H1 (cell line): ENCODE measurements around the gene CKAP5. TPM values are rescaled to one million over a fixed set of nuclear protein-coding genes. Genes with fewer than 3 reads are reported as not detected.

ENCODE experiments used
- CTCF ChIA-PET: fragments of 300-600 bp; sonication (Branson Sonifier 250); formaldehyde crosslinking; loops from one replicate; lab custom pipeline; 2021; ENCODE audit not compliant: partially characterized antibody; lab: Charles Lee
- POLR2A ChIA-PET: fragments of 300-600 bp; sonication (Branson Sonifier 250); formaldehyde crosslinking; loops from one replicate; lab custom pipeline; 2021; ENCODE audit warnings: inconsistent platforms; ENCODE audit not compliant: partially characterized antibody; lab: Charles Lee
- DNase-seq, 2 experiments: peaks; one replicate each; pipeline versions ENCODE4 v3.0.0 to v3.0.0-alpha.2; 2010 to 2022; ENCODE audit warnings: low spot score in 2 of 2, low read depth in 1 of 2, mixed read lengths in 1 of 2
- FAIRE-seq: peaks from 2 replicates; lab custom pipeline; 2011; peaks lifted over from hg19 to GRCh38; lab: Jason Lieb, UNC
- H2AFZ ChIP-seq: 2 replicates; pipeline ENCODE4 v1.8.1; 2012; ENCODE audit warnings: low read length, inconsistent platforms
- H2AK5ac ChIP-seq: 2 replicates; pipeline ENCODE4 v1.6.1; 2013; ENCODE audit warnings: low read depth, low read length
- H2BK120ac ChIP-seq: replicated peaks from 2 replicates; pipeline ENCODE3; 2013; ENCODE audit warnings: low read depth, low read length, inconsistent platforms
- H2BK12ac ChIP-seq: 2 replicates; pipeline ENCODE4 v1.6.1; 2013; ENCODE audit warnings: low read depth, low read length
- H2BK15ac ChIP-seq: 2 replicates; pipeline ENCODE4 v1.6.1; 2013; ENCODE audit warnings: low read length
- H2BK20ac ChIP-seq: 2 replicates; pipeline ENCODE4 v1.6.1; 2013; ENCODE audit warnings: low read length
- H2BK5ac ChIP-seq: 2 replicates; pipeline ENCODE4 v1.6.1; 2013; ENCODE audit warnings: low read depth, low read length
- H3K14ac ChIP-seq: 2 replicates; pipeline ENCODE4 v1.6.1; 2013; ENCODE audit warnings: inconsistent platforms; ENCODE audit not compliant: insufficient read length
- H3K18ac ChIP-seq: 2 replicates; pipeline ENCODE4 v1.6.1; 2013; ENCODE audit warnings: low read length; ENCODE audit errors: extremely low read depth
- H3K23ac ChIP-seq: 2 replicates; pipeline ENCODE4 v1.6.1; 2013; ENCODE audit warnings: inconsistent platforms; ENCODE audit not compliant: insufficient read length
- H3K23me2 ChIP-seq: 2 replicates; pipeline ENCODE4 v1.6.1; 2013; ENCODE audit warnings: low read depth, low read length
- H3K27ac ChIP-seq: 2 replicates; pipeline ENCODE4 v1.6.1; 2011; ENCODE audit warnings: low read depth, low read length, inconsistent platforms
- H3K27me3 ChIP-seq, 4 experiments: replicated peaks in 1 of 4; 1 replicate in 1 of 4; 2 replicates in 3 of 4; pipeline versions ENCODE4 v1.6.1 to v1.8.1; 2011 to 2013; ENCODE audit warnings: low read length in 3 of 4, mild to moderate bottlenecking in 3 of 4, inconsistent platforms in 2 of 4, mixed read lengths in 2 of 4, moderate library complexity in 1 of 4; ENCODE audit not compliant: control insufficient read depth in 3 of 4, insufficient read depth in 3 of 4; ENCODE audit errors: extremely low read depth in 1 of 4
- H3K36me3 ChIP-seq, 4 experiments: 2 replicates each; pipeline versions ENCODE4 v1.6.1 to v1.8.1; 2011 to 2013; ENCODE audit warnings: mild to moderate bottlenecking in 4 of 4, low read length in 3 of 4, moderate library complexity in 2 of 4, control low read depth in 1 of 4, inconsistent platforms in 1 of 4; ENCODE audit not compliant: insufficient read depth in 4 of 4, control insufficient read depth in 2 of 4
- H3K4ac ChIP-seq: replicated peaks from 2 replicates; pipeline ENCODE3; 2013; ENCODE audit warnings: low read length, low read depth, mixed read lengths, inconsistent platforms; ENCODE audit not compliant: insufficient read length
- H3K4me1 ChIP-seq, 4 experiments: replicated peaks in 1 of 4; 1 replicate in 1 of 4; 2 replicates in 3 of 4; pipeline versions ENCODE4 v1.6.1 to v1.8.1; 2011 to 2013; ENCODE audit warnings: low read length in 3 of 4, inconsistent platforms in 2 of 4, mixed read lengths in 1 of 4; ENCODE audit not compliant: insufficient read depth in 4 of 4, control insufficient read depth in 3 of 4
- H3K4me2 ChIP-seq, 2 experiments: 2 replicates each; pipeline versions ENCODE4 v1.6.1 to v1.8.1; 2011 to 2013; ENCODE audit warnings: low read depth in 2 of 2, low read length in 2 of 2, control low read depth in 1 of 2, inconsistent platforms in 1 of 2, mild to moderate bottlenecking in 1 of 2; ENCODE audit not compliant: insufficient read depth in 1 of 2
- H3K4me3 ChIP-seq, 4 experiments: fragments of 200-600, 300-600 bp in 1 of 4; sonication (generic), shearing (Covaris generic), sonication (Bioruptor Twin) in 1 of 4; 2 replicates each; pipeline versions ENCODE4 v1.5.1 to v1.8.1; 2011 to 2016; ENCODE audit warnings: low read length in 4 of 4, low read depth in 3 of 4, control low read depth in 2 of 4, inconsistent platforms in 2 of 4, mild to moderate bottlenecking in 2 of 4, mixed read lengths in 1 of 4, moderate library complexity in 1 of 4; ENCODE audit not compliant: insufficient read depth in 2 of 4; ENCODE audit errors: extremely low read depth in 1 of 4
- H3K56ac ChIP-seq: replicated peaks from 2 replicates; pipeline ENCODE3; 2013; ENCODE audit warnings: low read depth, mild to moderate bottlenecking, mixed read lengths, low read length, inconsistent platforms; ENCODE audit not compliant: insufficient read length
- H3K79me1 ChIP-seq: 2 replicates; pipeline ENCODE4 v1.6.1; 2013; ENCODE audit warnings: low read depth, low read length, control low read depth
- H3K79me2 ChIP-seq, 2 experiments: 2 replicates each; pipeline versions ENCODE4 v1.6.1 to v1.8.1; 2012 to 2013; ENCODE audit warnings: low read length in 2 of 2, mild to moderate bottlenecking in 2 of 2, inconsistent platforms in 1 of 2; ENCODE audit not compliant: insufficient read depth in 2 of 2, control insufficient read depth in 1 of 2
- H3K9ac ChIP-seq, 4 experiments: replicated peaks in 1 of 4; 1 replicate in 1 of 4; 2 replicates in 3 of 4; pipeline versions ENCODE4 v1.6.1 to v1.8.1; 2011 to 2013; ENCODE audit warnings: low read depth in 3 of 4, low read length in 3 of 4, control low read depth in 2 of 4, mild to moderate bottlenecking in 2 of 4, moderate library complexity in 2 of 4, inconsistent platforms in 1 of 4; ENCODE audit errors: extremely low read depth in 1 of 4
- H3K9me3 ChIP-seq, 2 experiments: 2 replicates each; pipeline versions ENCODE4 v1.6.1 to v1.8.1; 2012 to 2013; ENCODE audit warnings: mild to moderate bottlenecking in 2 of 2, moderate library complexity in 2 of 2, control low read depth in 1 of 2, inconsistent platforms in 1 of 2, low read depth in 1 of 2, low read length in 1 of 2, mixed read lengths in 1 of 2; ENCODE audit not compliant: insufficient read depth in 2 of 2
- H4K20me1 ChIP-seq, 2 experiments: replicated peaks in 1 of 2; 2 replicates each; pipeline versions ENCODE3 to v1.8.1; 2011 to 2013; ENCODE audit warnings: inconsistent platforms in 2 of 2, low read length in 2 of 2, mild to moderate bottlenecking in 1 of 2; ENCODE audit not compliant: insufficient read depth in 2 of 2, control insufficient read depth in 1 of 2
- H4K5ac ChIP-seq: 2 replicates; pipeline ENCODE4 v1.6.1; 2013; ENCODE audit warnings: low read length, low read depth, mixed read lengths, inconsistent platforms; ENCODE audit not compliant: insufficient read length
- H4K8ac ChIP-seq: 2 replicates; pipeline ENCODE4 v1.8.0; 2013; ENCODE audit warnings: mild to moderate bottlenecking, moderate library complexity, low read length, inconsistent platforms; ENCODE audit not compliant: insufficient read depth; ENCODE audit errors: extremely low read depth
- H4K91ac ChIP-seq: replicated peaks from 2 replicates; pipeline ENCODE3; 2013; ENCODE audit warnings: low read length, mixed read lengths, inconsistent platforms; ENCODE audit not compliant: insufficient read length
- BCL11A ChIP-seq, 2 experiments: IDR thresholded peaks; one replicate each; pipeline ENCODE4 v1.6.1; 2011; ENCODE audit warnings: low read depth in 2 of 2, low read length in 2 of 2, mild to moderate bottlenecking in 2 of 2
- CBX5 ChIP-seq: fragments of 300-800, 300-1000 bp; sonication (generic); IDR thresholded peaks from 2 replicates; pipeline ENCODE4 v1.7.1; 2016; ENCODE audit warnings: antibody characterized with exemption, low read length, low read depth
- CBX8 ChIP-seq: fragments of 300-800, 300-1000 bp; sonication (generic); IDR thresholded peaks from 2 replicates; pipeline ENCODE4 v1.7.1; 2016; ENCODE audit warnings: low read depth, low read length, borderline replicate concordance
- CHD2 ChIP-seq: IDR thresholded peaks from 2 replicates; pipeline ENCODE4 v1.6.1; 2012; ENCODE audit warnings: low read length, improper control_type of control experiment
- CTBP2 ChIP-seq: IDR thresholded peaks from 2 replicates; pipeline ENCODE4 v1.7.0; 2011; ENCODE audit warnings: borderline replicate concordance, mild to moderate bottlenecking, moderate library complexity, mixed read lengths, low read length; ENCODE audit not compliant: insufficient read depth, insufficient read length
- JUND ChIP-seq: IDR thresholded peaks from 2 replicates; pipeline ENCODE4 v1.6.1; 2011; ENCODE audit warnings: mild to moderate bottlenecking, improper control_type of control experiment, low read length
- POLR2A ChIP-seq, 2 experiments: IDR thresholded peaks; 1 replicate in 1 of 2; 2 replicates in 1 of 2; pipeline ENCODE4 v1.6.1; 2011; ENCODE audit warnings: low read depth in 2 of 2, low read length in 2 of 2, mild to moderate bottlenecking in 2 of 2; ENCODE audit errors: control extremely low read depth in 1 of 2
- POLR2AphosphoS5 ChIP-seq: IDR thresholded peaks from 2 replicates; pipeline ENCODE4 v1.6.1; 2011; ENCODE audit warnings: low read depth, low read length
- POU5F1 ChIP-seq: IDR thresholded peaks from 2 replicates; pipeline ENCODE4 v1.6.1; 2011; ENCODE audit warnings: low read depth, mild to moderate bottlenecking, low read length, moderate library complexity
- RFX5 ChIP-seq: IDR thresholded peaks from 2 replicates; pipeline ENCODE4 v1.6.1; 2011; ENCODE audit warnings: low read depth, low read length, improper control_type of control experiment, borderline replicate concordance
- RXRA ChIP-seq: IDR thresholded peaks from 2 replicates; pipeline ENCODE4 v1.6.1; 2011; ENCODE audit warnings: low read depth, mild to moderate bottlenecking, low read length, moderate library complexity; ENCODE audit not compliant: insufficient read depth
- SP4 ChIP-seq: IDR thresholded peaks from 2 replicates; pipeline ENCODE4 v1.6.1; 2012; ENCODE audit warnings: low read length, inconsistent platforms
- YY1 ChIP-seq: IDR thresholded peaks from 2 replicates; pipeline ENCODE4 v1.6.1; 2011; ENCODE audit warnings: low read depth, mild to moderate bottlenecking, low read length
- ZNF274 ChIP-seq: IDR thresholded peaks from 2 replicates; pipeline ENCODE4 v1.7.0; 2012; ENCODE audit warnings: low read length, borderline replicate concordance; ENCODE audit errors: extremely low read depth
- WGBS, 2 experiments: shearing (Covaris generic) in 1 of 2; methylation state at CpG; one replicate each; pipeline versions ENCODE4 v1.1.6 to v1.1.7; 2013 to 2015; ENCODE audit warnings: low lambda C conversion rate in 2 of 2, mixed read lengths in 2 of 2, inconsistent platforms in 1 of 2, low coverage in 1 of 2, missing lambda C conversion rate in 1 of 2; ENCODE audit not compliant: insufficient replicate concordance in 2 of 2, insufficient coverage in 1 of 2, insufficient read length in 1 of 2; ENCODE audit errors: extremely low coverage in 1 of 2, missing lambda C conversion rate in 1 of 2; 5-methylcytosine and 5-hydroxymethylcytosine counted together
- polyA plus RNA-seq, 7 experiments: library from polyadenylated mRNA; depleted of rRNA in 3 of 7; stranded (reverse) in 5 of 7; unstranded in 2 of 7; fragments of >200 nt in 5 of 7; fragments of 200-250 nt in 2 of 7; gene quantifications; 1 replicate in 5 of 7; 2 replicates in 1 of 7; 4 replicates in 1 of 7; pipeline versions ENCODE4 v1.2.1 to v1.2.3, GENCODE V29; 2011 to 2013; ENCODE audit warnings: missing spikeins in 2 of 7, mixed read lengths in 2 of 7
- total RNA-seq: library from RNA; stranded (reverse); fragmentation: NEBNext Ultra II Directional; extraction: Animal tissue kit (Norgen Biotek cat#: 25700); gene quantifications from 2 replicates; pipeline ENCODE4 v1.2.1, GENCODE V29; 2021
- TF ChIP-seq, protein P1 (sequence below): IDR thresholded peaks from 2 replicates; pipeline ENCODE4 v1.6.1; 2012; ENCODE audit warnings: inconsistent platforms

CKAP5 gene
- total and polyA plus RNA-seq, 2 of the 8 experiments (the other 6 are each of a cell fraction or from before 2014, with no cell fraction given): 64.8 to 185 TPM

DNA sequence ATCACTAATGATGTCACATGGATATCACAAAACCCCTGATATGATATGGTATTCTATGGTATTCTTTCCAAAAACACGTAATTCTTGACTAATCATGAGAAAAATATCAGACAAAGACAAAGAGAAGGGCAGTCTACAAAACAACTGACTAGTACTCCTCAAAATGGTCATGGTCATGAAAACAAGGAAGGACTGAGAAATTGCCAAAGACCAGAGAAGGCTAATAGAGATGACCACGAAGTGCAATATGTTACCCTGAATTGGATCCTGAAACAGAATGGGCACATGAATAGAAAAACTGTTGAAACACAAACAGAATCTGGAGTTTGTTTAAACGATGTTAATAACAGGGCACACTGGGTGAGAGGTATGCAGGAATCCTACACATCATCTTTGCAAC, 10.2 kb downstream of the CKAP5 start:
- Histone ChIP-seq H2AK5ac (no peak overlapping the region), H3K4me1 (peaks cover 0 to 8% (median 4%) of the 10 kb centered on the region in 4 experiments; a peak in 4 of 7 replicates), H3K79me2 (peaks cover 27 to 98% of the 10 kb centered on the region in 2 experiments), H3K9ac (no peak overlapping the region), H3K4me3 (peak overlapping the region in 1 of 4 experiments; percentile 7; a peak in 1 of 8 replicates), H2BK12ac (peak overlapping the region; percentile 50; the same call in 1 of the 2 replicates), H3K9me3 (no peaks in the 10 kb centered on the region), H3K36me3 (no peaks in the 10 kb centered on the region; a peak in 1 of 8 replicates), H2BK120ac (no peak overlapping the region), H2BK20ac (no peak overlapping the region), H2BK15ac (no peak overlapping the region), H2BK5ac (no peak overlapping the region; the same call in 1 of the 2 replicates), H3K79me1 (peaks cover 8% of the 10 kb centered on the region), H3K23me2 (no peaks in the 10 kb centered on the region), H3K27ac (no peak overlapping the region), H4K91ac (no peak overlapping the region), H4K20me1 (peaks cover 10 to 13% of the 10 kb centered on the region in 2 experiments), H3K4me2 (peak overlapping the region; percentile 47 to 56; a peak in 3 of 4 replicates), H3K18ac (no peak overlapping the region), H3K14ac (no peak overlapping the region), H4K5ac (no peak overlapping the region), H3K56ac (no peak overlapping the region), H3K4ac (no peak overlapping the region), H2AFZ (no peak overlapping the region), H4K8ac (no peak overlapping the region), H3K23ac (no peak overlapping the region), H3K27me3 (no peaks in the 10 kb centered on the region)
- WGBS, 2 experiments: 63% methylated on average over 3 of the region's 3 CpGs; no CpG with 5 or more reads in 1 of the 2 experiments
- no peak for DNase-seq
- CTCF ChIA-PET: interaction anchor here (1.1 to 1.6 kb wide), 2 partner anchors 24 to 317 kb away, joined by 3 to 4 read pairs; no protein-coding TSS in a partner anchor
- POLR2A ChIA-PET: interaction anchor here (0.6 to 1.2 kb wide), 2 partner anchors 77 to 215 kb away, joined by 3 read pairs; no protein-coding TSS in a partner anchor
- FAIRE-seq: no peak
- TF ChIP-seq CBX8 (no peak), SP4 (no peak), BCL11A (IDR thresholded peaks at IDR 0.05; ENCODE audit: low read depth in 2 of 2, low read length in 2 of 2) (no peak), CBX5 (no peak), ZNF274 (no peak), YY1 (no peak), POLR2AphosphoS5 (no peak), JUND (no peak), CTBP2 (no peak), POLR2A (IDR thresholded peaks at IDR 0.05; ENCODE audit: control extremely low read depth in 1 of 2, low read depth in 2 of 2, low read length in 2 of 2) (no peak), RFX5 (no peak), POU5F1 (no peak), RXRA (no peak), CHD2 (no peak)
- TF ChIP-seq, protein P1, sequence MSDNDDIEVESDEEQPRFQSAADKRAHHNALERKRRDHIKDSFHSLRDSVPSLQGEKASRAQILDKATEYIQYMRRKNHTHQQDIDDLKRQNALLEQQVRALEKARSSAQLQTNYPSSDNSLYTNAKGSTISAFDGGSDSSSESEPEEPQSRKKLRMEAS: no peak
